ENCODE measurements around the gene C10orf67.
"Not testable (repeated sequence)": the region's sequence is repeated elsewhere in the genome, so short reads cannot be mapped to it uniquely, and the experiment has no call there.

The C10orf67 gene

GRCh38 chr10:23326544-23327307, 17.9 kb downstream of the C10orf67 start:
- no peak for DNase-seq (ENCODE audit: low read depth, low spot score)

- DNase-seq (ENCODE audit: low read depth, low spot score): no peak
Measured at GRCh38 chr10:23325132-23325531, 19.5 kb downstream of the C10orf67 start.

- DNase-seq (ENCODE audit: low read depth, low spot score): no peak
Measured at GRCh38 chr10:23324351-23324750, 20.2 kb downstream of the C10orf67 start.

GRCh38 chr10:23322082-23322481, 22.5 kb downstream of the C10orf67 start:
- DNase-seq (ENCODE audit: low read depth, low spot score): no peak

- no peak for DNase-seq (ENCODE audit: low read depth, low spot score)
Measured at GRCh38 chr10:23319835-23320234, 24.8 kb downstream of the C10orf67 start.

GRCh38 chr10:23318359-23318758, 26.2 kb downstream of the C10orf67 start:
- no peak for DNase-seq (ENCODE audit: low read depth, low spot score)

GRCh38 chr10:23317416-23317815, 27.2 kb downstream of the C10orf67 start:
- no peak for DNase-seq (ENCODE audit: low read depth, low spot score)

GRCh38 chr10:23316406-23316805, 28.2 kb downstream of the C10orf67 start:
- no peak for DNase-seq (ENCODE audit: low read depth, low spot score)

GRCh38 chr10:23315966-23316365, 28.6 kb downstream of the C10orf67 start:
- DNase-seq (ENCODE audit: low read depth, low spot score): no peak

GRCh38 chr10:23314835-23315239, 29.8 kb downstream of the C10orf67 start:
- DNase-seq (ENCODE audit: low read depth, low spot score): peak; percentile 16

- no peak for DNase-seq (ENCODE audit: low read depth, low spot score)
Measured at GRCh38 chr10:23311034-23311433, 33.6 kb downstream of the C10orf67 start.

GRCh38 chr10:23310404-23310803, 34.2 kb downstream of the C10orf67 start:
- DNase-seq (ENCODE audit: low read depth, low spot score): no peak

- DNase-seq (ENCODE audit: low read depth, low spot score): not testable (repeated sequence)
Measured at GRCh38 chr10:23299961-23300360, 44.6 kb downstream of the C10orf67 start.

- no peak for DNase-seq (ENCODE audit: low read depth, low spot score)
Measured at GRCh38 chr10:23294638-23295247, 49.9 kb downstream of the C10orf67 start.

- DNase-seq (ENCODE audit: low read depth, low spot score): no peak
Measured at GRCh38 chr10:23293973-23294590, 50.5 kb downstream of the C10orf67 start.

GRCh38 chr10:23293145-23293724, 51.4 kb downstream of the C10orf67 start:
- DNase-seq (ENCODE audit: low read depth, low spot score): no peak

- DNase-seq (ENCODE audit: low read depth, low spot score): no peak
Measured at GRCh38 chr10:23291551-23292334, 52.9 kb downstream of the C10orf67 start.

- no peak for DNase-seq (ENCODE audit: low read depth, low spot score)
Measured at GRCh38 chr10:23284674-23285335, 59.8 kb downstream of the C10orf67 start.

GRCh38 chr10:23284155-23284554, 60.4 kb downstream of the C10orf67 start:
- DNase-seq (ENCODE audit: low read depth, low spot score): no peak

- DNase-seq (ENCODE audit: low read depth, low spot score): no peak
Measured at GRCh38 chr10:23283680-23284079, 60.9 kb downstream of the C10orf67 start.

GRCh38 chr10:23281044-23281433, 63.6 kb downstream of the C10orf67 start:
- DNase-seq (ENCODE audit: low read depth, low spot score): no peak

All from brain pericyte (primary cell).